GM21528 (cell line): Measurements from ENCODE around the gene LARGE2.

Source experiments
- ATAC-seq: cut with Tn5 transposase; IDR thresholded peaks from one replicate; pipeline ENCODE4 v1.9.1; 2021; ENCODE audit warnings: mild to moderate bottlenecking, moderate library complexity; ENCODE audit not compliant: unreplicated experiment, low FRiP score

Gene LARGE2

GRCh38 chr11:45913514-45913913, 8.9 kb upstream of the LARGE2 start:
- ATAC-seq: no peak

- ATAC-seq: no peak
These were observed 8.4 kb upstream of the LARGE2 start for GRCh38 chr11:45913942-45914635.

GRCh38 chr11:45915446-45915845, 7.0 kb upstream of the LARGE2 start:
- no peak for ATAC-seq

GRCh38 chr11:45917286-45917622, 5.2 kb upstream of the LARGE2 start:
- ATAC-seq: no peak

GRCh38 chr11:45917623-45918330, 4.7 kb upstream of the LARGE2 start, which contains the start of gene PEX16:
Gene PEX16 (minus strand): TSS chr11:45917877. CDS start chr11:45917811, 66 bp downstream.
- ATAC-seq: peak; percentile 85

GRCh38 chr11:45918331-45918941, 4.0 kb upstream of the LARGE2 start:
- peak; percentile 40 for ATAC-seq

- ATAC-seq: no peak
These were observed 3.3 kb upstream of the LARGE2 start for GRCh38 chr11:45918962-45919675.

GRCh38 chr11:45919806-45920530, 2.5 kb upstream of the LARGE2 start:
- ATAC-seq: no peak

GRCh38 chr11:45920531-45921477, 1.7 kb upstream of the LARGE2 start:
- ATAC-seq: no peak

- ATAC-seq: no peak
These were observed 663 bp upstream of the LARGE2 start for GRCh38 chr11:45921561-45922424.

- ATAC-seq: no peak
These were observed 1.8 kb downstream of the LARGE2 start for GRCh38 chr11:45924036-45924915.

- no peak for ATAC-seq
These were observed 2.5 kb downstream of the LARGE2 start for GRCh38 chr11:45924927-45925326.

- ATAC-seq: no peak
These were observed 3.1 kb downstream of the LARGE2 start for GRCh38 chr11:45925550-45925949.

- ATAC-seq: no peak
These were observed 3.5 kb downstream of the LARGE2 start for GRCh38 chr11:45926001-45926401.

GRCh38 chr11:45926536-45927331, 4.3 kb downstream of the LARGE2 start:
- no peak for ATAC-seq

GRCh38 chr11:45927332-45927683, 4.9 kb downstream of the LARGE2 start:
- no peak for ATAC-seq
